SK-N-SH treated with all-trans-retinoic acid at 6 μM for 48 hours (cell line): ENCODE results near the gene SEC23IP.

Source experiments
- ATAC-seq: fragments of 200-7000 bp; cut with Tn5 transposase; 3 replicates; pipeline ENCODE4 v1.9.1; 2020; ENCODE audit warnings: mild to moderate bottlenecking, moderate library complexity
- BACH2 ChIP-seq: fragments of 250-450 bp; sonication (Bioruptor Pico); IDR thresholded peaks from 2 replicates; pipeline ENCODE4 v1.9.0; 2021; ENCODE audit warnings: mild to moderate bottlenecking, borderline replicate concordance
- GLIS3 ChIP-seq: fragments of 250-450 bp; sonication (Bioruptor Pico); IDR thresholded peaks from 2 replicates; pipeline ENCODE4 v1.5.0; 2020; ENCODE audit warnings: mild to moderate bottlenecking, moderate library complexity
- OSR1 ChIP-seq: fragments of 250-450 bp; sonication (Bioruptor Pico); IDR thresholded peaks from 2 replicates; pipeline ENCODE4 v1.8.0; 2022; ENCODE audit warnings: moderate library complexity, mild to moderate bottlenecking, inconsistent platforms
- PPARA ChIP-seq: fragments of 250-450 bp; sonication (Bioruptor Pico); IDR thresholded peaks from 2 replicates; pipeline ENCODE4 v1.5.0; 2020; ENCODE audit warnings: mild to moderate bottlenecking, borderline replicate concordance
- RARB ChIP-seq: fragments of 250-450 bp; sonication (Bioruptor Pico); IDR thresholded peaks from 2 replicates; pipeline ENCODE4 v1.8.0; 2021; ENCODE audit warnings: mild to moderate bottlenecking, moderate library complexity
- TCF4 ChIP-seq: fragments of 250-450 bp; sonication (Bioruptor Pico); IDR thresholded peaks from 2 replicates; pipeline ENCODE4 v1.8.0; 2021; ENCODE audit warnings: mild to moderate bottlenecking, moderate library complexity, borderline replicate concordance
- TOX ChIP-seq: fragments of 250-450 bp; sonication (Bioruptor Pico); IDR thresholded peaks from 2 replicates; pipeline ENCODE4 v1.8.0; 2021; ENCODE audit warnings: mild to moderate bottlenecking, moderate library complexity, borderline replicate concordance
- ZC3H10 ChIP-seq: fragments of 250-450 bp; sonication (Bioruptor Pico); IDR thresholded peaks from 2 replicates; pipeline ENCODE4 v1.5.1; 2021; ENCODE audit warnings: mild to moderate bottlenecking, moderate library complexity
- ZFP3 ChIP-seq: fragments of 250-450 bp; sonication (Bioruptor Pico); IDR thresholded peaks from 2 replicates; pipeline ENCODE4 v1.5.0; 2020; ENCODE audit warnings: mild to moderate bottlenecking, moderate library complexity
- ZFP30 ChIP-seq: fragments of 450-650 bp; formaldehyde crosslinking; IDR thresholded peaks from 2 replicates; pipeline ENCODE4 v1.5.0; 2022; ENCODE audit warnings: mild to moderate bottlenecking, moderate library complexity
- ZNF565 ChIP-seq: fragments of 450-650 bp; formaldehyde crosslinking; conservative IDR thresholded peaks from 2 replicates; pipeline ENCODE4 v1.5.0; 2020; ENCODE audit warnings: low read depth, mild to moderate bottlenecking, moderate library complexity
- ZNF8 ChIP-seq: fragments of 450-650 bp; formaldehyde crosslinking; IDR thresholded peaks from 2 replicates; pipeline ENCODE4 v1.5.0; 2020; ENCODE audit warnings: mild to moderate bottlenecking, moderate library complexity
- TF ChIP-seq, protein P1 (sequence below): fragments of 250-450 bp; sonication (Bioruptor Pico); IDR thresholded peaks from 2 replicates; pipeline ENCODE4 v1.8.0; 2020; ENCODE audit warnings: mild to moderate bottlenecking, moderate library complexity, borderline replicate concordance
- TF ChIP-seq, protein P2 (sequence below): fragments of 250-450 bp; sonication (Bioruptor Pico); IDR thresholded peaks from 2 replicates; pipeline ENCODE4 v1.5.0; 2020; ENCODE audit warnings: mild to moderate bottlenecking, moderate library complexity
- TF ChIP-seq, protein P3 (sequence below): fragments of 250-450 bp; sonication (Bioruptor Pico); IDR thresholded peaks from 2 replicates; pipeline ENCODE4 v1.5.1; 2020; ENCODE audit warnings: low read depth, mild to moderate bottlenecking, moderate library complexity
- TF ChIP-seq, protein P4 (sequence below): fragments of 250-450 bp; sonication (Bioruptor Pico); IDR thresholded peaks from 2 replicates; pipeline ENCODE4 v1.5.1; 2021; ENCODE audit warnings: mild to moderate bottlenecking, moderate library complexity

The SEC23IP gene

DNA sequence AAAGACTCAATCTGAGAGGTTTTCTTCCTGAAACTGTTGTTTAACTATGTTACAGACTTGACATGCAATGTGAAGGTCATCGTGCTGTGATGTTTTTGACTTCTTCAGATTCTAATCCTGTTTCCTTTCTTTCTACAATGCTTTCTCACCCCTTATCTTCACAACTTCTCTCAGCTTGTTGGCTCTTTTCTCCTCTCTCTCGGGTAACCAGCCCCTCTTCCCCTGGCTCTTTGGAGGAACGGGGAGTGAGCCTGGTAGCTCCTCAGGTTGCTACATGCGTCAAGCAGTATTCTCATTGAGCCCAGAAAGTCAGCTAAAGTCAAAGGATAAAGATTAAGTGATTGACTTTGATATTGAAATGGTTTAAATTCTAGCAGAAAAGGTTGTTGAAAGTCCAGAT, 40.1 kb downstream of the SEC23IP start:
- ATAC-seq = no peak
- TF ChIP-seq ZC3H10 (CRISPR knock-in tag) = no peak
- TF ChIP-seq TCF4 = no peak
- TF ChIP-seq, protein P1, sequence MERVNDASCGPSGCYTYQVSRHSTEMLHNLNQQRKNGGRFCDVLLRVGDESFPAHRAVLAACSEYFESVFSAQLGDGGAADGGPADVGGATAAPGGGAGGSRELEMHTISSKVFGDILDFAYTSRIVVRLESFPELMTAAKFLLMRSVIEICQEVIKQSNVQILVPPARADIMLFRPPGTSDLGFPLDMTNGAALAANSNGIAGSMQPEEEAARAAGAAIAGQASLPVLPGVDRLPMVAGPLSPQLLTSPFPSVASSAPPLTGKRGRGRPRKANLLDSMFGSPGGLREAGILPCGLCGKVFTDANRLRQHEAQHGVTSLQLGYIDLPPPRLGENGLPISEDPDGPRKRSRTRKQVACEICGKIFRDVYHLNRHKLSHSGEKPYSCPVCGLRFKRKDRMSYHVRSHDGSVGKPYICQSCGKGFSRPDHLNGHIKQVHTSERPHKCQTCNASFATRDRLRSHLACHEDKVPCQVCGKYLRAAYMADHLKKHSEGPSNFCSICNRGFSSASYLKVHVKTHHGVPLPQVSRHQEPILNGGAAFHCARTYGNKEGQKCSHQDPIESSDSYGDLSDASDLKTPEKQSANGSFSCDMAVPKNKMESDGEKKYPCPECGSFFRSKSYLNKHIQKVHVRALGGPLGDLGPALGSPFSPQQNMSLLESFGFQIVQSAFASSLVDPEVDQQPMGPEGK (CRISPR knock-in tag) = no peak
- TF ChIP-seq BACH2 (CRISPR knock-in tag) = no peak
- TF ChIP-seq, all 23 proteins: peak for 0

DNA sequence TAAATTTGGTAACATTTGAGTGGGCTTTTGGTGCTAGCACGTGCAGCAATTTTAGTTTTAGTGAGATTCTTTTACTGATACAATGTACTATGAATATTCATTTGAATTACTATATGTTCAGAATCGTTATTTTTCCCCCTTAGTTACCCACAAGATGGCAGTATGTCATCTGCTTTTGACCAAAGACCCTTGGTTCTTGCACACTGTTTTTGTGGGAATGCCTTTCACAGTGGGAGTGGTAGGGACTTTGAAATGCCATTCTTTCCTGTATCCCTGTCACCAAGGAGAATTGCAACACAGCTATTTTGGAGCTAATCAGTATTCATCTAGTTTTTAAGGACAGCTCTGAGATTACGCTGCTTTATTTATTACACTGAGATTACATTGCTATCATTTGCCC, 40.6 kb downstream of the SEC23IP start:
- ATAC-seq = peak; percentile 55; the same call in 2 of the 3 replicates
- TF ChIP-seq TCF4 (no peak), RARB (no peak), ZFP3 (CRISPR knock-in tag) (no peak), TOX (CRISPR knock-in tag) (no peak), GLIS3 (CRISPR knock-in tag) (no peak)
- TF ChIP-seq, protein P2, sequence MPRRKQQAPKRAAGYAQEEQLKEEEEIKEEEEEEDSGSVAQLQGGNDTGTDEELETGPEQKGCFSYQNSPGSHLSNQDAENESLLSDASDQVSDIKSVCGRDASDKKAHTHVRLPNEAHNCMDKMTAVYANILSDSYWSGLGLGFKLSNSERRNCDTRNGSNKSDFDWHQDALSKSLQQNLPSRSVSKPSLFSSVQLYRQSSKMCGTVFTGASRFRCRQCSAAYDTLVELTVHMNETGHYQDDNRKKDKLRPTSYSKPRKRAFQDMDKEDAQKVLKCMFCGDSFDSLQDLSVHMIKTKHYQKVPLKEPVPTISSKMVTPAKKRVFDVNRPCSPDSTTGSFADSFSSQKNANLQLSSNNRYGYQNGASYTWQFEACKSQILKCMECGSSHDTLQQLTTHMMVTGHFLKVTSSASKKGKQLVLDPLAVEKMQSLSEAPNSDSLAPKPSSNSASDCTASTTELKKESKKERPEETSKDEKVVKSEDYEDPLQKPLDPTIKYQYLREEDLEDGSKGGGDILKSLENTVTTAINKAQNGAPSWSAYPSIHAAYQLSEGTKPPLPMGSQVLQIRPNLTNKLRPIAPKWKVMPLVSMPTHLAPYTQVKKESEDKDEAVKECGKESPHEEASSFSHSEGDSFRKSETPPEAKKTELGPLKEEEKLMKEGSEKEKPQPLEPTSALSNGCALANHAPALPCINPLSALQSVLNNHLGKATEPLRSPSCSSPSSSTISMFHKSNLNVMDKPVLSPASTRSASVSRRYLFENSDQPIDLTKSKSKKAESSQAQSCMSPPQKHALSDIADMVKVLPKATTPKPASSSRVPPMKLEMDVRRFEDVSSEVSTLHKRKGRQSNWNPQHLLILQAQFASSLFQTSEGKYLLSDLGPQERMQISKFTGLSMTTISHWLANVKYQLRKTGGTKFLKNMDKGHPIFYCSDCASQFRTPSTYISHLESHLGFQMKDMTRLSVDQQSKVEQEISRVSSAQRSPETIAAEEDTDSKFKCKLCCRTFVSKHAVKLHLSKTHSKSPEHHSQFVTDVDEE = no peak
- TF ChIP-seq, protein P1 (CRISPR knock-in tag) = no peak

DNA sequence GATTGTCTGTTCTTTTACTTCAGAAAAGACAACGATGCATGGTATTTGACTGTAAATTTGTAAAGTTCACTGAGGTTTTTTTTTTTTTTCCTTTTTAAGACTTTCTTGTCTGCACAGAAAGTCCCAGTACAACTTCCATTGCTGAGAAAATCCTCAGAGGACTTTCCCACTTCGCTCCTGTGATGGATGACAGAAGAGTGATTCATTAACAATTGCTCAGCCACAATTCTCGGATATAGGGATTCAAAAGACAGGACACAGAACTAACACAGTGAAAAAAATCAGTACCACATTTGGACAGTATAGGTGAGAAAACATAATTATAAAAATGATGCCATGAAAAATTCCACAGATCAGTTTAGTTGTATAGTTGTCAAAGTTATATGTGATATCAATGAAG, 48.0 kb downstream of the SEC23IP start:
- TF ChIP-seq, protein P1 (CRISPR knock-in tag) = no peak
- TF ChIP-seq ZNF8 (no peak), RARB (no peak), BACH2 (CRISPR knock-in tag) (no peak), ZFP30 (no peak)
- no peak for ATAC-seq

DNA sequence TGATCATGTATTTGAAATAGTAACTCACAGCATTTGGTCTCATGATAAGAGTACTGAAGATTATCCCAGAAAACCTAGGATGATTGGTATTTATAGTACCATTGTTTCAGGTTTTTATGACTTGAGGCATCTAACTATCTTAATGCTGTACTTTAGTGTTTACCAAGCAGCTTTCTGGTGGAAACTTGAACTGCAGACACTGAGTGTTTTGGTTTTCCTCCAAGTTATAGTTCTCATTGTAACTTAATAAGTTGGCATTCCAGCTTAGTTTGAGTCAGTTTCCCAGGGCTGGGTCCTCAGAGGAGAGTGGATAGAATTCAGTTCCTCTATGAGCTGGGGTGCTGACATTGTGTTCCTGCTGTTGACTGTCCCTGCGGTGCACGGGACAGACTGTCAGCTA, 50.4 kb downstream of the SEC23IP start:
- TF ChIP-seq TOX (CRISPR knock-in tag) = no peak
- TF ChIP-seq OSR1 (CRISPR knock-in tag) = no peak
- TF ChIP-seq, protein P3, sequence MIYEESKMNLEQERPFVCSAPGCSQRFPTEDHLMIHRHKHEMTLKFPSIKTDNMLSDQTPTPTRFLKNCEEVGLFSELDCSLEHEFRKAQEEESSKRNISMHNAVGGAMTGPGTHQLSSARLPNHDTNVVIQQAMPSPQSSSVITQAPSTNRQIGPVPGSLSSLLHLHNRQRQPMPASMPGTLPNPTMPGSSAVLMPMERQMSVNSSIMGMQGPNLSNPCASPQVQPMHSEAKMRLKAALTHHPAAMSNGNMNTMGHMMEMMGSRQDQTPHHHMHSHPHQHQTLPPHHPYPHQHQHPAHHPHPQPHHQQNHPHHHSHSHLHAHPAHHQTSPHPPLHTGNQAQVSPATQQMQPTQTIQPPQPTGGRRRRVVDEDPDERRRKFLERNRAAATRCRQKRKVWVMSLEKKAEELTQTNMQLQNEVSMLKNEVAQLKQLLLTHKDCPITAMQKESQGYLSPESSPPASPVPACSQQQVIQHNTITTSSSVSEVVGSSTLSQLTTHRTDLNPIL (CRISPR knock-in tag) = no peak
- TF ChIP-seq, protein P4, sequence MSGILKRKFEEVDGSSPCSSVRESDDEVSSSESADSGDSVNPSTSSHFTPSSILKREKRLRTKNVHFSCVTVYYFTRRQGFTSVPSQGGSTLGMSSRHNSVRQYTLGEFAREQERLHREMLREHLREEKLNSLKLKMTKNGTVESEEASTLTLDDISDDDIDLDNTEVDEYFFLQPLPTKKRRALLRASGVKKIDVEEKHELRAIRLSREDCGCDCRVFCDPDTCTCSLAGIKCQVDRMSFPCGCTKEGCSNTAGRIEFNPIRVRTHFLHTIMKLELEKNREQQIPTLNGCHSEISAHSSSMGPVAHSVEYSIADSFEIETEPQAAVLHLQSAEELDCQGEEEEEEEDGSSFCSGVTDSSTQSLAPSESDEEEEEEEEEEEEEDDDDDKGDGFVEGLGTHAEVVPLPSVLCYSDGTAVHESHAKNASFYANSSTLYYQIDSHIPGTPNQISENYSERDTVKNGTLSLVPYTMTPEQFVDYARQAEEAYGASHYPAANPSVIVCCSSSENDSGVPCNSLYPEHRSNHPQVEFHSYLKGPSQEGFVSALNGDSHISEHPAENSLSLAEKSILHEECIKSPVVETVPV (CRISPR knock-in tag) = no peak
- TF ChIP-seq ZNF565 (CRISPR knock-in tag) = no peak
- TF ChIP-seq ZFP30 = no peak
- TF ChIP-seq PPARA (CRISPR knock-in tag) = no peak
- TF ChIP-seq, protein P1 (CRISPR knock-in tag) = no peak
- no peak for TF ChIP-seq ZC3H10 (CRISPR knock-in tag)
- ATAC-seq = no peak
